Panc1 (cell line): ENCODE measurements around the gene CRYGS. TPM values are rescaled to one million over a fixed set of nuclear protein-coding genes. Genes with fewer than 3 reads are reported as not detected.

ENCODE experiments used
- ATAC-seq: fragments of 200-7000 bp; cut with Tn5 transposase; 2 replicates; pipeline ENCODE4 v1.9.1; 2020; ENCODE audit warnings: mild to moderate bottlenecking, moderate library complexity
- BruUV-seq: library from RNA; stranded (reverse); fragments of 400-500 nt; replicated peaks from 2 replicates; lab custom pipeline; 2021; lab: Mats Ljungman, UMichigan
- CTCF ChIA-PET: fragments of 300-600 bp; sonication (Branson Sonifier 250); formaldehyde crosslinking; loops from one replicate; lab custom pipeline; 2022; ENCODE audit warnings: antibody characterized with exemption; lab: Charles Lee
- POLR2A ChIA-PET: fragments of 300-600 bp; sonication (Branson Sonifier 250); formaldehyde crosslinking; loops from one replicate; lab custom pipeline; 2022; ENCODE audit warnings: antibody characterized with exemption; lab: Charles Lee
- DNase-seq: peaks from one replicate; pipeline ENCODE4 v3.0.0-alpha.2; 2010; ENCODE audit warnings: low read depth, low spot score
- H3K27ac ChIP-seq: 2 replicates; pipeline ENCODE4 v1.5.1; 2011; ENCODE audit warnings: mild to moderate bottlenecking, low read length, inconsistent platforms
- H3K27me3 ChIP-seq: fragments of 200-500 bp; sonication (Bioruptor generic); 2 replicates; pipeline ENCODE4 v1.6.0; 2014; ENCODE audit warnings: low read length, inconsistent platforms; ENCODE audit not compliant: control insufficient read depth, insufficient read depth
- H3K36me3 ChIP-seq: fragments of 200-500 bp; sonication (Bioruptor generic); 2 replicates; pipeline ENCODE4 v1.5.1; 2014; ENCODE audit warnings: inconsistent platforms, mild to moderate bottlenecking, low read length, moderate library complexity; ENCODE audit not compliant: control insufficient read depth, insufficient read depth
- H3K4me1 ChIP-seq: 2 replicates; pipeline ENCODE4 v1.5.1; 2011; ENCODE audit warnings: inconsistent platforms, mild to moderate bottlenecking, low read length, moderate library complexity; ENCODE audit not compliant: control insufficient read depth, insufficient read depth
- H3K4me3 ChIP-seq, 2 experiments: 2 replicates each; pipeline ENCODE4 v1.5.1; 2011 to 2012; ENCODE audit warnings: low read depth in 2 of 2, low read length in 2 of 2, mild to moderate bottlenecking in 2 of 2, inconsistent platforms in 1 of 2, moderate library complexity in 1 of 2
- H3K9me3 ChIP-seq: fragments of 200-500 bp; sonication (Bioruptor generic); 2 replicates; pipeline ENCODE4 v1.5.1; 2014; ENCODE audit warnings: low read depth, mild to moderate bottlenecking, inconsistent platforms, low read length, moderate library complexity; ENCODE audit not compliant: control insufficient read depth, insufficient read depth
- CTCF ChIP-seq: fragments of 450-650 bp; IDR thresholded peaks from 2 replicates; pipeline ENCODE4 v1.5.1; 2017; ENCODE audit warnings: mild to moderate bottlenecking
- POLR2AphosphoS5 ChIP-seq: IDR thresholded peaks from 2 replicates; pipeline ENCODE4 v1.6.1; 2012; ENCODE audit warnings: mild to moderate bottlenecking, low read depth, low read length, moderate library complexity
- REST ChIP-seq, 2 experiments: IDR thresholded peaks; 2 replicates each; pipeline ENCODE4 v1.6.1; 2011 to 2012; ENCODE audit warnings: low read depth in 2 of 2, control low read depth in 1 of 2, low read length in 1 of 2, mild to moderate bottlenecking in 1 of 2, moderate library complexity in 1 of 2; ENCODE audit not compliant: insufficient read depth in 1 of 2
- SIN3A ChIP-seq: IDR thresholded peaks from 2 replicates; pipeline ENCODE4 v1.6.1; 2012; ENCODE audit warnings: low read depth, mild to moderate bottlenecking, low read length, moderate library complexity, borderline replicate concordance; ENCODE audit not compliant: insufficient read depth
- TCF7L2 ChIP-seq: IDR thresholded peaks from 2 replicates; pipeline ENCODE4 v1.6.1; 2011; ENCODE audit warnings: mild to moderate bottlenecking, low read depth, low read length, inconsistent platforms
- in situ Hi-C: cut with HindIII; loops from 2 replicates; pipeline ENCODE4 v1.10.0; 2016; ENCODE audit warnings: low sequenced_read_pairs, low pct_unique_long_range_greater_than_20kb
- intact Hi-C: fragments of 100-400 bp; cut with micrococcal nuclease; formaldehyde crosslinking; loops from one replicate; pipeline ENCODE4 v1.10.0; 2022; ENCODE audit not compliant: unreplicated experiment
- total RNA-seq: library from RNA; stranded (reverse); gene quantifications from one replicate; pipeline ENCODE4 v1.2.1, GENCODE V29; 2021; ENCODE audit not compliant: unreplicated experiment

CRYGS gene
- total RNA-seq, 1 experiment from 2014 or later: 2.8 TPM

- no peaks in the 10 kb centered on the region for H3K9me3 ChIP-seq
- peak; percentile 72 for DNase-seq
- H3K4me1 ChIP-seq: no peaks in the 10 kb centered on the region
- H3K27me3 ChIP-seq: no peaks in the 10 kb centered on the region
- no peak overlapping the region for H3K4me3 ChIP-seq
- peaks cover 8% of the 10 kb centered on the region; the same call in 1 of the 2 replicates for H3K36me3 ChIP-seq
- no peak overlapping the region for H3K27ac ChIP-seq
- TF ChIP-seq TCF7L2: peak; percentile 85
- peak; percentile 83 for TF ChIP-seq CTCF
- no peak for TF ChIP-seq POLR2AphosphoS5
- intact Hi-C loops: loop anchor here (1.0 kb wide), 1 partner anchor 281 kb away; no protein-coding TSS in a partner anchor
- POLR2A ChIA-PET: interaction anchor here (0.5 to 0.7 kb wide), 2 partner anchors 91 to 132 kb away, joined by 3 read pairs; no protein-coding TSS in a partner anchor
- no TSS peak for BruUV-seq
- in situ Hi-C loops: no loop called here
- ATAC-seq: peak; percentile 93
- CTCF ChIA-PET: interaction anchor here (0.5 to 2.4 kb wide), 13 partner anchors 9 to 597 kb away, joined by 3 to 13 read pairs (median 4); partner anchors contain the start of gene DNAJB11
Measured at GRCh38 chr3:186540221-186540834, 3.9 kb downstream of the CRYGS start.

GRCh38 chr3:186538779-186539178, 5.4 kb downstream of the CRYGS start:
- no peaks in the 10 kb centered on the region for H3K9me3 ChIP-seq
- no peak overlapping the region for H3K4me3 ChIP-seq
- ATAC-seq (no peak), DNase-seq (no peak)
- in situ Hi-C loops (no loop called here), intact Hi-C loops (no loop called here)
- no TSS peak for BruUV-seq
- ChIA-PET CTCF (interaction anchor here (2.4 kb wide), 1 partner anchor 278 kb away, joined by 13 read pairs; no protein-coding TSS in a partner anchor), POLR2A (interaction anchor here (0.6 kb wide), 1 partner anchor 33 kb away, joined by 6 read pairs; no protein-coding TSS in a partner anchor)
- TF ChIP-seq CTCF: no peak
- H3K27me3 ChIP-seq: no peaks in the 10 kb centered on the region
- no peak overlapping the region for H3K27ac ChIP-seq
- no peaks in the 10 kb centered on the region for H3K4me1 ChIP-seq
- H3K36me3 ChIP-seq: no peaks in the 10 kb centered on the region

- Histone ChIP-seq H3K9me3 (no peaks in the 10 kb centered on the region), H3K4me1 (no peaks in the 10 kb centered on the region), H3K27ac (no peak overlapping the region), H3K27me3 (no peaks in the 10 kb centered on the region), H3K36me3 (no peaks in the 10 kb centered on the region), H3K4me3 (no peak overlapping the region)
- no peak for ATAC-seq
- POLR2A ChIA-PET: interaction anchor here (0.5 kb wide), 1 partner anchor 238 kb away, joined by 3 read pairs; no protein-coding TSS in a partner anchor
- CTCF ChIA-PET: no interaction called here
- no peak for TF ChIP-seq POLR2AphosphoS5
- no peak for TF ChIP-seq CTCF
- TF ChIP-seq SIN3A: no peak
- TF ChIP-seq REST (IDR thresholded peaks at IDR 0.05; ENCODE audit: insufficient read depth in 1 of 2, low read depth in 2 of 2, low read length in 1 of 2): no peak
- no peak for TF ChIP-seq TCF7L2
- DNase-seq: no peak
- BruUV-seq: no TSS peak
- intact Hi-C loops: no loop called here
- in situ Hi-C loops: no loop called here
Measured at GRCh38 chr3:186536883-186537844, 7.0 kb downstream of the CRYGS start.
